Upper lobe of right lung (tissue), 1 donor: ENCODE measurements around the gene CLASP1. TPM values are rescaled to one million over a fixed set of nuclear protein-coding genes. Genes with fewer than 3 reads are reported as not detected.

Source experiments
- ATAC-seq: fragments of 200-7000 bp; cut with Tn5 transposase; one replicate; pipeline ENCODE4 v1.9.1; 2020; ENCODE audit warnings: mild to moderate bottlenecking, moderate library complexity
- DNase-seq: peaks from one replicate; pipeline ENCODE4 v3.0.0-alpha.2; 2020
- H3K27ac ChIP-seq: fragments of 200-600 bp; one replicate; pipeline ENCODE4 v1.8.0; 2022
- H3K27me3 ChIP-seq: fragments of 200-600 bp; one replicate; pipeline ENCODE4 v1.8.0; 2022; ENCODE audit warnings: mild to moderate bottlenecking
- H3K36me3 ChIP-seq: fragments of 200-600 bp; one replicate; pipeline ENCODE4 v1.8.0; 2022
- H3K4me1 ChIP-seq: fragments of 200-600 bp; one replicate; pipeline ENCODE4 v1.8.0; 2022
- H3K4me3 ChIP-seq: fragments of 200-600 bp; one replicate; pipeline ENCODE4 v1.8.0; 2022; ENCODE audit warnings: mild to moderate bottlenecking
- H3K9me3 ChIP-seq: fragments of 200-600 bp; one replicate; pipeline ENCODE4 v1.8.0; 2022
- intact Hi-C: fragments of 100-400 bp; cut with DNase I; formaldehyde crosslinking; loops from one replicate; pipeline ENCODE4 v1.11.0; 2022
- total RNA-seq: library from RNA; stranded (reverse); fragmentation: NEBNext Ultra II Directional; extraction: Animal tissue kit (Norgen Biotek cat#: 25700); gene quantifications from one replicate; pipeline ENCODE4 v1.2.1, GENCODE V29; 2021
- TF ChIP-seq, protein P1 (sequence below): fragments of 200-600 bp; IDR thresholded peaks from one replicate; pipeline ENCODE4 v1.8.0; 2022; ENCODE audit warnings: antibody characterized with exemption
- donor health status: DM: no; HTN: yes; CAD: no; lungs with severe emphysema.

The CLASP1 gene
- total RNA-seq, 1 donor from 2014 or later, result 44.5 TPM

DNA sequence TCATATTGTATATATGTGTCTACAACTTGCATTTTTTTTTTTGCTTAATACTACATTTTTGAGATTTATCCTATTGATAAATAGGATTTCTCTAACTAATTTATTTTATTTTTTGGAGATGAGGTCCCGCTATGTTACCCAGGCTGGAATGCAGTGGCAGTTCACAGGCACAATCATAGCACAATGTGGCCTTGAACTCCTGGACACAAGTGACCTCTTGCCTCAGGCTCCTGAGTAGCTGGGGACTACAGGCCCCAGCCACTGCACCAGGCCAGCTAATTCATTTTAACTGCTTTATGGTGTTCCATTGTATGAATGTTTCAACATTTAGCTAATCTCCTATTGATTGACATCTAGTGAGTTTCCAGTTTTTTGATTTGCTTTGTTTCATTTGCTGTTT lies 16.8 kb upstream of the CLASP1 start:
- H3K4me1 ChIP-seq, result no peaks in the 10 kb centered on the region
- ATAC-seq (no peak), DNase-seq (no peak)
- H3K36me3 ChIP-seq, result no peaks in the 10 kb centered on the region
- H3K27me3 ChIP-seq, result no peaks in the 10 kb centered on the region
- TF ChIP-seq, protein P1, sequence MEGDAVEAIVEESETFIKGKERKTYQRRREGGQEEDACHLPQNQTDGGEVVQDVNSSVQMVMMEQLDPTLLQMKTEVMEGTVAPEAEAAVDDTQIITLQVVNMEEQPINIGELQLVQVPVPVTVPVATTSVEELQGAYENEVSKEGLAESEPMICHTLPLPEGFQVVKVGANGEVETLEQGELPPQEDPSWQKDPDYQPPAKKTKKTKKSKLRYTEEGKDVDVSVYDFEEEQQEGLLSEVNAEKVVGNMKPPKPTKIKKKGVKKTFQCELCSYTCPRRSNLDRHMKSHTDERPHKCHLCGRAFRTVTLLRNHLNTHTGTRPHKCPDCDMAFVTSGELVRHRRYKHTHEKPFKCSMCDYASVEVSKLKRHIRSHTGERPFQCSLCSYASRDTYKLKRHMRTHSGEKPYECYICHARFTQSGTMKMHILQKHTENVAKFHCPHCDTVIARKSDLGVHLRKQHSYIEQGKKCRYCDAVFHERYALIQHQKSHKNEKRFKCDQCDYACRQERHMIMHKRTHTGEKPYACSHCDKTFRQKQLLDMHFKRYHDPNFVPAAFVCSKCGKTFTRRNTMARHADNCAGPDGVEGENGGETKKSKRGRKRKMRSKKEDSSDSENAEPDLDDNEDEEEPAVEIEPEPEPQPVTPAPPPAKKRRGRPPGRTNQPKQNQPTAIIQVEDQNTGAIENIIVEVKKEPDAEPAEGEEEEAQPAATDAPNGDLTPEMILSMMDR, result no peak
- no peaks in the 10 kb centered on the region for H3K9me3 ChIP-seq
- intact Hi-C loops, result no loop called here
- H3K27ac ChIP-seq, result no peak overlapping the region
- H3K4me3 ChIP-seq, result no peak overlapping the region

DNA sequence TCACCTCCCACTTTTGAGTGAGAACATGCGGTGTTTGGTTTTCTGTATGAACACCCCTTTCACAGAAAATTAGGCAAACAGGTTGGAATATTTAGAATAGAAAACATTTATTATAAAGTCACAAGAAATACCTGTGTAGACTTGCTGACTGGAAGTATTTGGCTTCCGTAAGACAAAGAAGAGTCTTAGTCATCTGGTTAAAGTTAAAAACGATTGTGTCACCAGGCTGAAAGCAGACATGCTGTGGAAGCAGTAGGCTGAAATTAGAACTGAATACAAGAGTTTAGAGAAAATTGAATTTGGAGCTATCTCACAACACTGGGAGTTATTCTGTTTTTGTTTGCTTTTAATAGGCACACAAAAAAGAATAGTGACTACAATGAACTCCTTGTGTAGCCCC lies 16.2 kb upstream of the CLASP1 start:
- intact Hi-C loops, result no loop called here

DNA sequence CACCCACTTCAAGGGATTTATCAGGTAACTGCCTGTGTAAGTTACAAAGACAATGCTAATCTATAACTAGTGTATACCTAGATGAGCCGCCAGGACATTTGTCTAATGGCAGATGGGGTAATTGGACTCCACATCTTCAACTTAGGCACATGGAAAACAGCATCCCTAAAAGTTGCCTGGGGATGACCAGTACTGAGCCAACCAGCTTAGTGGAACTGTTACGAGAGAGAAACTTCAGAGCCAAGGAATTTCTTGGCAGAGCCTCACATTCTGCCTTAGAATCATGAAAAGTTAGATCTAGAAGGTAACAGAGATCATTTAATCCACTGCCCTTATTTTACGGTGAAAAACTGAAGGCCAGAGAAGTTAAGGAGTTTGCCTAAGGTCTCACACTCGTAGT lies 15.5 kb upstream of the CLASP1 start:
- TF ChIP-seq, protein P1, result no peak
- no peaks in the 10 kb centered on the region for H3K27me3 ChIP-seq
- H3K27ac ChIP-seq, result no peak overlapping the region
- no peaks in the 10 kb centered on the region for H3K4me1 ChIP-seq
- no peak overlapping the region for H3K4me3 ChIP-seq
- no peaks in the 10 kb centered on the region for H3K9me3 ChIP-seq
- no peak for DNase-seq
- ATAC-seq, result no peak
- no peaks in the 10 kb centered on the region for H3K36me3 ChIP-seq
- intact Hi-C loops, result no loop called here

More for the DNA sequence above, 16.2 kb upstream of the CLASP1 start:
- Histone ChIP-seq H3K9me3 (no peaks in the 10 kb centered on the region), H3K27ac (no peak overlapping the region), H3K4me1 (no peaks in the 10 kb centered on the region), H3K36me3 (no peaks in the 10 kb centered on the region), H3K4me3 (no peak overlapping the region), H3K27me3 (no peaks in the 10 kb centered on the region)
- DNase-seq (no peak), ATAC-seq (no peak)
- TF ChIP-seq, protein P1, result no peak

DNA sequence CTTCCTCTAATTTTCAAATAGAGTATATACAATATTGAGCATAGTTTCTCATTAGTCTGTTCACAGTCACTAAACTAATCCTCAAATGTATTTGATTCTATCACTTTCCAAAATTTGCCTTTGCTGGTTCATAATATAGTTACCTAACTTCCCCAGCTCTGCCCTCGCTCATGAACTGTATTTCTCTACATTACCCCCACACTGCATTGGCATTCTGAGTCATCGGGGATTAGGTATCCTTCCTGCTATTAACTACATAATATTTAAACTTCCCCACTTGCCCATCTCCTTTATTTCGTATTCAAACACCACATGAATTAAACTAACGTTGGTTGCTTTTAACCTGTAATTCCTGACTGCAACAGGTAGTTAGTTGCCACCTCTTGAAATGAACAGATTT lies 14.8 kb upstream of the CLASP1 start:
- TF ChIP-seq, protein P1, result no peak
- H3K27me3 ChIP-seq, result no peaks in the 10 kb centered on the region
- ATAC-seq (no peak), DNase-seq (no peak)
- H3K27ac ChIP-seq, result no peak overlapping the region
- H3K9me3 ChIP-seq, result no peaks in the 10 kb centered on the region
- no peaks in the 10 kb centered on the region for H3K4me1 ChIP-seq
- H3K4me3 ChIP-seq, result no peak overlapping the region
- no peaks in the 10 kb centered on the region for H3K36me3 ChIP-seq
- intact Hi-C loops, result no loop called here

DNA sequence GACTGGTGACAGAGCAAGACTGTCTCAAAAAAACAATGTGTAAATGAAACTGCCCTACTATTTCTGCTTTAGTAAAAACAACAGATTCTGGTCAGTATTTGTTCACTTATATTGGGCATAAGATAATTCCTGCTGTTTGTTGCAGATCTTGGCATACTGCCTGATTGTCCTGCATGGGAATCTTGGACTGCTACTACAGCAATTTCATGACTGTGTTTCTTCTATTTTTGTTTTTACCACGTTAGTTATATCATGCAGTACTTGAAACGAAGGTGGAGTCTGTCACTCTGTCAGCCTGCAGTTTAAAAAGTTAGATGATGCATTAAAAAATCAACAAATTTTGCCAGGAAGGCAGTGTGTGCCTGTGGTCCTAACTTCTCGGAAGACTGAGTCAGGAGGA lies 14.2 kb upstream of the CLASP1 start:
- TF ChIP-seq, protein P1, result no peak
- no peaks in the 10 kb centered on the region for H3K4me1 ChIP-seq
- H3K9me3 ChIP-seq, result no peaks in the 10 kb centered on the region
- no peak overlapping the region for H3K27ac ChIP-seq
- H3K27me3 ChIP-seq, result no peaks in the 10 kb centered on the region
- H3K4me3 ChIP-seq, result no peak overlapping the region
- H3K36me3 ChIP-seq, result no peaks in the 10 kb centered on the region
- ATAC-seq (no peak), DNase-seq (no peak)
- intact Hi-C loops, result no loop called here

DNA sequence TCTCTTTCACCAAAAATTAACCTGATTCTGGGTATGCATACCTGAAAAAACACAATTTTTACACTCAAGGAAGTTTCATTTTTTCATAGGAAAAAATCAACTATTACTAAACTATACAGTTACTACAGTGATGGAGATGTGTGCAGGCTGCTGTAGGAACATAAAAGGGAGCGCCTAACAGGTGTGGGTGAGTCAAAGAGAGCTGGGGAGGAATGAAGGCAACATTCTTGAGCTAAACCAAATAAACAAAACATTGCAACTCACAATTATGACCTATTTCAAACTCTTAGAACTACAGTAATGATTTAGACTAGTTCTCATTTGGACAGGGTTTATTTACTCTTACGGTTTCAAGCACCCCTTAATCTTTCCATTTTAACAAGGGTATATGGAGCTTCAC lies 13.4 kb upstream of the CLASP1 start:
- Histone ChIP-seq H3K4me3 (no peak overlapping the region), H3K36me3 (no peaks in the 10 kb centered on the region), H3K4me1 (no peaks in the 10 kb centered on the region), H3K27ac (no peak overlapping the region), H3K9me3 (no peaks in the 10 kb centered on the region), H3K27me3 (no peaks in the 10 kb centered on the region)
- no peak for ATAC-seq
- no peak for DNase-seq
- intact Hi-C loops, result no loop called here
- TF ChIP-seq, protein P1, result no peak
